Measurements from ENCODE around the gene MTG2. TPM values are rescaled to one million over a fixed set of nuclear protein-coding genes. Genes with fewer than 3 reads are reported as not detected.

Gene MTG2
- polyA plus RNA-seq, 1 donor (not counting 4 experiments of a cell fraction or from before 2014, with no cell fraction given): 24.7 TPM

GRCh38 chr20:62227591-62227976 lies 44.8 kb downstream of the MTG2 start:
- Histone ChIP-seq H3K36me3 (ENCODE audit: control insufficient read depth in 2 of 2, extremely low read depth in 1 of 2, insufficient read depth in 2 of 2, low read length in 2 of 2) (no peaks in the 10 kb centered on the region), H3K4me2 (ENCODE audit: control insufficient read depth, extremely low read depth, insufficient read depth, low read depth, low read length) (no peak overlapping the region), H3K27ac (ENCODE audit: control insufficient read depth, insufficient read depth, low read length) (no peak overlapping the region), H3K79me2 (ENCODE audit: control insufficient read depth, insufficient read depth, low read length) (no peaks in the 10 kb centered on the region), H4K20me1 (ENCODE audit: control insufficient read depth, extremely low read depth, insufficient read depth, low read length) (peaks cover 5% of the 10 kb centered on the region), H3K4me1 (ENCODE audit: control insufficient read depth, extremely low read depth, insufficient read depth, low read length) (no peaks in the 10 kb centered on the region), H2AFZ (ENCODE audit: control insufficient read depth, low read length) (no peak overlapping the region), H3K27me3 (ENCODE audit: control insufficient read depth, extremely low read depth, insufficient read depth, low read length) (peaks cover 77% of the 10 kb centered on the region), H3K9me3 (ENCODE audit: control insufficient read depth, low read depth, low read length) (no peaks in the 10 kb centered on the region), H3K4me3 (ENCODE audit: control insufficient read depth in 2 of 3, extremely low read depth in 1 of 3, insufficient read depth in 2 of 3, low read depth in 1 of 3, low read length in 3 of 3) (no peak overlapping the region), H3K9ac (ENCODE audit: control insufficient read depth, extremely low read depth, insufficient read depth, low read length) (no peak overlapping the region), H3K9me1 (ENCODE audit: control insufficient read depth, extremely low read depth, insufficient read depth, low read length) (no peaks in the 10 kb centered on the region)
- no peak for TF ChIP-seq EZH2 (IDR thresholded peaks at IDR 0.05; ENCODE audit: low read length)
- TF ChIP-seq, protein P1, sequence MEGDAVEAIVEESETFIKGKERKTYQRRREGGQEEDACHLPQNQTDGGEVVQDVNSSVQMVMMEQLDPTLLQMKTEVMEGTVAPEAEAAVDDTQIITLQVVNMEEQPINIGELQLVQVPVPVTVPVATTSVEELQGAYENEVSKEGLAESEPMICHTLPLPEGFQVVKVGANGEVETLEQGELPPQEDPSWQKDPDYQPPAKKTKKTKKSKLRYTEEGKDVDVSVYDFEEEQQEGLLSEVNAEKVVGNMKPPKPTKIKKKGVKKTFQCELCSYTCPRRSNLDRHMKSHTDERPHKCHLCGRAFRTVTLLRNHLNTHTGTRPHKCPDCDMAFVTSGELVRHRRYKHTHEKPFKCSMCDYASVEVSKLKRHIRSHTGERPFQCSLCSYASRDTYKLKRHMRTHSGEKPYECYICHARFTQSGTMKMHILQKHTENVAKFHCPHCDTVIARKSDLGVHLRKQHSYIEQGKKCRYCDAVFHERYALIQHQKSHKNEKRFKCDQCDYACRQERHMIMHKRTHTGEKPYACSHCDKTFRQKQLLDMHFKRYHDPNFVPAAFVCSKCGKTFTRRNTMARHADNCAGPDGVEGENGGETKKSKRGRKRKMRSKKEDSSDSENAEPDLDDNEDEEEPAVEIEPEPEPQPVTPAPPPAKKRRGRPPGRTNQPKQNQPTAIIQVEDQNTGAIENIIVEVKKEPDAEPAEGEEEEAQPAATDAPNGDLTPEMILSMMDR (optimal IDR thresholded peaks at IDR 0.05 in 1 of 3, IDR thresholded peaks at IDR 0.05 in 1 of 3, conservative IDR thresholded peaks at IDR 0.05 in 1 of 3; ENCODE audit: extremely low read depth in 1 of 3, insufficient read depth in 2 of 3, low read length in 3 of 3): no peak
- dilution Hi-C loops (cut with MboI; ENCODE audit: extremely low pct_ligation_motif_present, low sequenced_read_pairs): no loop called here
- FAIRE-seq (no peak), DNase-seq (ENCODE audit: low read depth, low spot score) (no peak)

DNA sequence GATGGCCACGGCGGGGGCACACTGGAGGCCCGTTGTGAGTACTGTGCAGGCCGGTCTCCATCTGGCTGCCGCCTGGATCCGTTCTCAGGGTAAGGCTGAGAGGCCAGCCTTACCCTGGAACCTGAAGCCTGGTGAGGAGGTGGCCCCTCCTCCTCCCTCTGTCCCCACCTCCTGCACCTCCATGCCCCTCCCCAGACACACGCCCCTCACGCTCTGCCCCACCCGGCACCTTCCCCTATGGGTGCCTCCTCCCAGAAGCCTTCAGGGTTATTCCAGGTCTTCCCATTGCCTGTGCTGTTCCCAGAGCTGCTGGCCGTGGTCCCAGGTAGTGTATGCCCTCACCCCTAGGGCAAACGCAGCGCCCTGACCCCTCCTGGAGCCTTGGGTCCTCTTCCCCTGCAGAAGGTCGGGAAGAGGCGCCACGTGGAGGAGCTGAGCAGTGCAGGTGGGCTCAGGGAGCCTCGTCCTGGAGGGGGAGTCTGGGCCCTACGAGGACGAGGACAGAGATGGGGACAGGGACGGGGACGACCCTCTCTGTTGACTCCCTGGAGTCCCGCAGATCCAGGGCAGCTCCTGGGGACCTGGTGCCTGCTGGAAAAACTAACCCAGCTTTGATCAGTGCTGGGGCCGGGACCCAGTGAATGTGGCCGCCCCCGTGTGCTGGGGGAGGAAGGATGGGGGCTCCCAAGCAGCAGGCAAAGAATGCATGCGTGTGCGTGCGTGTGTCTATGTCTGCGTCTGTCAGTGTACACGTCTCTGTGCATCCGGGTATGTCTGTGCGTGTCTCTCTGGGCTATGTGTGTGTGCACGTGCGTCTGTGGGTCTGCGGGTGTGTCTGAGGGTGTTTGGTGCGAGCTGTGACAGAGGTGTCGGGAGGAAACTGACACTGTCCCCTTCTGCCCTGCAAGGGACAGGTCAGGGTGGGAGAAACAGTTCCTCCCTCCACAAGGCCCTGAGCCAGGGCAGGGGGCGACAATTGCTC lies 45.4 kb downstream of the MTG2 start:
- no peak overlapping the region for H3K4me3 ChIP-seq (ENCODE audit: control insufficient read depth in 2 of 3, extremely low read depth in 1 of 3, insufficient read depth in 2 of 3, low read depth in 1 of 3, low read length in 3 of 3)
- dilution Hi-C loops (cut with MboI; ENCODE audit: extremely low pct_ligation_motif_present, low sequenced_read_pairs): no loop called here
- H3K79me2 ChIP-seq (ENCODE audit: control insufficient read depth, insufficient read depth, low read length): no peaks in the 10 kb centered on the region
- H3K36me3 ChIP-seq (ENCODE audit: control insufficient read depth in 2 of 2, extremely low read depth in 1 of 2, insufficient read depth in 2 of 2, low read length in 2 of 2): no peaks in the 10 kb centered on the region
- TF ChIP-seq, protein P1 (optimal IDR thresholded peaks at IDR 0.05 in 1 of 3, IDR thresholded peaks at IDR 0.05 in 1 of 3, conservative IDR thresholded peaks at IDR 0.05 in 1 of 3; ENCODE audit: extremely low read depth in 1 of 3, insufficient read depth in 2 of 3, low read length in 3 of 3): no peak
- peak; percentile 34 for TF ChIP-seq EZH2 (IDR thresholded peaks at IDR 0.05; ENCODE audit: low read length)
- H3K9ac ChIP-seq (ENCODE audit: control insufficient read depth, extremely low read depth, insufficient read depth, low read length): no peak overlapping the region
- H3K27ac ChIP-seq (ENCODE audit: control insufficient read depth, insufficient read depth, low read length): no peak overlapping the region
- no peaks in the 10 kb centered on the region for H3K4me1 ChIP-seq (ENCODE audit: control insufficient read depth, extremely low read depth, insufficient read depth, low read length)
- DNase-seq (ENCODE audit: low read depth, low spot score) (peak; percentile 44), FAIRE-seq (no peak)
- H3K27me3 ChIP-seq (ENCODE audit: control insufficient read depth, extremely low read depth, insufficient read depth, low read length): peaks cover 77% of the 10 kb centered on the region
- no peaks in the 10 kb centered on the region for H3K9me3 ChIP-seq (ENCODE audit: control insufficient read depth, low read depth, low read length)
- no peaks in the 10 kb centered on the region for H3K9me1 ChIP-seq (ENCODE audit: control insufficient read depth, extremely low read depth, insufficient read depth, low read length)
- H3K4me2 ChIP-seq (ENCODE audit: control insufficient read depth, extremely low read depth, insufficient read depth, low read depth, low read length): no peak overlapping the region
- H4K20me1 ChIP-seq (ENCODE audit: control insufficient read depth, extremely low read depth, insufficient read depth, low read length): peaks cover 5% of the 10 kb centered on the region
- no peak overlapping the region for H2AFZ ChIP-seq (ENCODE audit: control insufficient read depth, low read length)

Measured in keratinocyte (primary cell).